Measurements from ENCODE around the gene ADORA3.

GRCh38 chr1:111463029-111463683 lies 40.3 kb downstream of the ADORA3 start:
- no peak for TF ChIP-seq CTCF (conservative IDR thresholded peaks at IDR 0.05; ENCODE audit: low read depth, low read length)
- TF ChIP-seq EZH2 (IDR thresholded peaks at IDR 0.05; ENCODE audit: borderline replicate concordance, low read depth, low read length, poor library complexity, severe bottlenecking), result no peak
